ENCODE measurements around the gene CFAP210.

DNA sequence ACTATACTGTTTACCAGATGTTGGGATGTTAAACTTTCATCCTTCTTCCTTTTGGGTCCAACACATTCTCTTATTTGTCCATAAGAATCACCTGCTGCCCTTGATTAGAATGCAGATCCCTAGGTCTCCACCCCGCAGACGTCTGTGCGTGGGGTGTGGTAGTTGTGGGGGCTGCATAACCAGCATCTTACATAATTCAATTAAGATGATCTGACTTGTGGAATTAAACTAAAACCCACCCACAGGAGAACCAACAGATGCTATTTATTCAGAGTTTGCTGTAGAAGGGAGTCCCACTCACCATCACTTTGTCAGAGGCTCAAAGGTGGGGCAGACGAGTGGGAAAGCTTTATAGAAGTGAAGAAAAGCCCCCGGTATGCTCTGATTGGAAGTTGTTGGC lies 37.9 kb upstream of the CFAP210 start:
- TF ChIP-seq GATA2 (IDR thresholded peaks at IDR 0.05; ENCODE audit: low read depth, low read length) (no peak), GATA3 (IDR thresholded peaks at IDR 0.05; ENCODE audit: low read depth, low read length) (no peak)

Data from SH-SY5Y (cell line).